Liver (tissue), 9 donors: ENCODE measurements around the gene OR4M1. TPM values are rescaled to one million over a fixed set of nuclear protein-coding genes. Genes with fewer than 3 reads are reported as not detected.
"Not testable (repeated sequence)": the region's sequence is repeated elsewhere in the genome, so short reads cannot be mapped to it uniquely, and the experiment has no call there.

Source experiments
- DNase-seq: peaks from one replicate; pipeline ENCODE4 v3.0.0-alpha.2; 2017; ENCODE audit warnings: low spot score
- H3K27ac ChIP-seq, 2 donors: one replicate each; pipeline ENCODE4 v1.7.0; 2013; ENCODE audit warnings: inconsistent platforms in 2 of 2, low read length in 2 of 2, control low read depth in 1 of 2, low read depth in 1 of 2, mild to moderate bottlenecking in 1 of 2
- H3K27me3 ChIP-seq, 4 donors: one replicate each; pipeline versions ENCODE4 v1.6.1 to v1.7.0; 2013; ENCODE audit warnings: low read length in 3 of 4, inconsistent platforms in 1 of 4, mild to moderate bottlenecking in 1 of 4, moderate library complexity in 1 of 4; ENCODE audit not compliant: control insufficient read depth in 4 of 4, insufficient read depth in 4 of 4
- H3K36me3 ChIP-seq, 4 donors: one replicate each; pipeline versions ENCODE4 v1.6.1 to v1.7.0; 2013; ENCODE audit warnings: low read length in 3 of 4, mild to moderate bottlenecking in 3 of 4, low read depth in 1 of 4, moderate library complexity in 1 of 4; ENCODE audit not compliant: control insufficient read depth in 4 of 4, insufficient read depth in 3 of 4
- H3K4me1 ChIP-seq, 4 donors: one replicate each; pipeline versions ENCODE4 v1.6.1 to v1.7.0; 2013; ENCODE audit warnings: low read length in 3 of 4, mild to moderate bottlenecking in 3 of 4, moderate library complexity in 1 of 4; ENCODE audit not compliant: control insufficient read depth in 4 of 4, insufficient read depth in 4 of 4
- H3K4me3 ChIP-seq, 3 donors: one replicate each; pipeline versions ENCODE4 v1.6.1 to v1.7.0; 2013; ENCODE audit warnings: low read length in 3 of 3, control low read depth in 1 of 3, low read depth in 1 of 3, mild to moderate bottlenecking in 1 of 3
- H3K9ac ChIP-seq, 2 donors: one replicate each; pipeline ENCODE4 v1.7.0; 2013; ENCODE audit warnings: low read length in 2 of 2, mild to moderate bottlenecking in 2 of 2, moderate library complexity in 2 of 2, control low read depth in 1 of 2, low read depth in 1 of 2
- H3K9me3 ChIP-seq, 4 donors: one replicate each; pipeline versions ENCODE4 v1.6.1 to v1.7.0; 2013; ENCODE audit warnings: low read length in 3 of 4; ENCODE audit not compliant: control insufficient read depth in 4 of 4
- EGR1 ChIP-seq, 2 donors: IDR thresholded peaks; 2 replicates each; pipeline ENCODE4 v1.6.1; 2016 to 2018; ENCODE audit warnings: antibody characterized with exemption in 2 of 2, low read depth in 2 of 2
- FOXA1 ChIP-seq: IDR thresholded peaks from 2 replicates; pipeline ENCODE4 v1.6.1; 2016; ENCODE audit warnings: antibody characterized with exemption
- GABPA ChIP-seq, 2 donors: IDR thresholded peaks in 1 of 2; conservative IDR thresholded peaks in 1 of 2; 2 replicates each; pipeline ENCODE4 v1.6.1; 2016; ENCODE audit warnings: antibody characterized with exemption in 2 of 2, mild to moderate bottlenecking in 1 of 2, moderate library complexity in 1 of 2
- HNF4A ChIP-seq, 2 donors: conservative IDR thresholded peaks; 2 replicates each; pipeline ENCODE4 v1.6.1; 2016; ENCODE audit warnings: antibody characterized with exemption in 2 of 2, mild to moderate bottlenecking in 2 of 2
- HNF4G ChIP-seq: IDR thresholded peaks from 2 replicates; pipeline ENCODE4 v1.6.1; 2016; ENCODE audit warnings: antibody characterized with exemption
- JUND ChIP-seq, 2 donors: IDR thresholded peaks; 2 replicates each; pipeline ENCODE4 v1.6.1; 2016; ENCODE audit warnings: antibody characterized with exemption in 2 of 2
- NR2F2 ChIP-seq: IDR thresholded peaks from 2 replicates; pipeline ENCODE4 v1.6.1; 2016; ENCODE audit warnings: antibody characterized with exemption
- RAD21 ChIP-seq, 2 donors: IDR thresholded peaks; 2 replicates each; pipeline ENCODE4 v1.6.1; 2016; ENCODE audit warnings: antibody characterized with exemption in 2 of 2, mild to moderate bottlenecking in 2 of 2
- RXRA ChIP-seq, 2 donors: IDR thresholded peaks; 2 replicates each; pipeline ENCODE4 v1.6.1; 2017 to 2018; ENCODE audit warnings: antibody characterized with exemption in 2 of 2, mild to moderate bottlenecking in 1 of 2
- SP1 ChIP-seq: IDR thresholded peaks from 2 replicates; pipeline ENCODE4 v1.6.1; 2018; ENCODE audit warnings: antibody characterized with exemption, mild to moderate bottlenecking
- TAF1 ChIP-seq: conservative IDR thresholded peaks from 2 replicates; pipeline ENCODE4 v1.6.1; 2016; ENCODE audit warnings: antibody characterized with exemption, mild to moderate bottlenecking
- YY1 ChIP-seq: IDR thresholded peaks from 2 replicates; pipeline ENCODE4 v1.6.1; 2016; ENCODE audit warnings: antibody characterized with exemption, mild to moderate bottlenecking
- WGBS: extraction: QIAGEN DNeasy Blood & Tissue Kit; methylation state at CpG from one replicate; pipeline ENCODE4 v1.1.7; 2013; 5-methylcytosine and 5-hydroxymethylcytosine counted together
- polyA plus RNA-seq, 2 donors: library from polyadenylated mRNA; stranded (reverse) in 1 of 2; unstranded in 1 of 2; fragments of 200-250 nt in 1 of 2; fragments of >200 nt in 1 of 2; fragmentation: Nextera tagmentation in 1 of 2; extraction: Ambion mirVana in 1 of 2; gene quantifications; one replicate each; pipeline versions ENCODE4 v1.2.1 to v1.2.3, GENCODE V29; 2013 to 2015
- total RNA-seq, 2 donors: library from RNA; depleted of rRNA; stranded (reverse); fragments of >200 nt; gene quantifications; one replicate each; pipeline ENCODE4 v1.2.3, GENCODE V29; 2014
- TF ChIP-seq, protein P1 (sequence below): IDR thresholded peaks from 2 replicates; pipeline ENCODE4 v1.6.1; 2016; ENCODE audit warnings: antibody characterized with exemption
- TF ChIP-seq, protein P2 (sequence below): IDR thresholded peaks from 2 replicates; pipeline ENCODE4 v1.6.1; 2016; ENCODE audit warnings: antibody characterized with exemption
- TF ChIP-seq, protein P3 (sequence below): IDR thresholded peaks from 2 replicates; pipeline ENCODE4 v1.6.1; 2016; ENCODE audit warnings: antibody characterized with exemption
- TF ChIP-seq, protein P4 (sequence below): fragments of 150-350 bp; IDR thresholded peaks from 2 replicates; pipeline ENCODE4 v1.5.1; 2017; ENCODE audit warnings: improper control_type of control experiment, low read depth, low read length; ENCODE audit not compliant: missing input control
- TF ChIP-seq, protein P5 (sequence below): IDR thresholded peaks from 2 replicates; pipeline ENCODE4 v1.6.1; 2016; ENCODE audit warnings: antibody characterized with exemption, mild to moderate bottlenecking
- donor health status: healthy.
- donor health status: healthy.
- donor health status: healthy.
- donor health status: healthy.
- donor health status: healthy.

Gene OR4M1
- total and polyA plus RNA-seq, 4 donors, result not detected

DNA sequence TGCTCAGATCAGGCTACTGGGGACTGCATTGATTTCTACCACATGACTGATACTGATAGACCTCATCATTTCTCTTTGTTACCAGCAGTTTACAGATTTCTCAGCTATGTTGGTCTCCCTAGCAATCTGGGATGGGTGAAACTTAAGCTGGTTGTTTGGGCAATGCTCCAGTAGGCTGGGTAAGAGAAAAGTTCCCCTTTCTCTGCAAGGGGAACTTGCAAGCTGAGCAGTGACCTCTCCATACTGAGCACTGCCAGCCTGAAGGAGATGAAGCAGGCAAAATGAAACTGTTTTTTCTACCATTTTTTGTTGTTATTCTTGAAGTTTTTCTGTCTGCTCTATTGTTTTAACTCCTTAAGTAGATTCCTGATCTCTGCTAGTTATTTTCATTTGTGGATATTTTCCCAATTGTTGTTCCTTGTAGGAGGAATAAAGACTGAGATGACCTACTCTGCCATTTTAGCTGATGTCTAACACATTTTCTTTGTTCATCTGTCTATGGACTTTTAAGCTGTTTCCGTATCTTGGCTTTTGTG lies 1.3 kb upstream of the OR4M1 start:
- Histone ChIP-seq H3K27ac (no peak overlapping the region), H3K4me3 (no peak overlapping the region), H3K9me3 (peaks cover 0 to 3% (median 0%) of the 10 kb centered on the region in 4 donors), H3K36me3 (no peaks in the 10 kb centered on the region), H3K4me1 (no peaks in the 10 kb centered on the region), H3K9ac (no peak overlapping the region), H3K27me3 (no peaks in the 10 kb centered on the region)
- no peak for DNase-seq
- WGBS, result 87% methylated on average over 1 of the region's 1 CpG
- TF ChIP-seq, protein P1, sequence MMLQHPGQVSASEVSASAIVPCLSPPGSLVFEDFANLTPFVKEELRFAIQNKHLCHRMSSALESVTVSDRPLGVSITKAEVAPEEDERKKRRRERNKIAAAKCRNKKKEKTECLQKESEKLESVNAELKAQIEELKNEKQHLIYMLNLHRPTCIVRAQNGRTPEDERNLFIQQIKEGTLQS, result no peak
- TF ChIP-seq HNF4A (conservative IDR thresholded peaks at IDR 0.05) (no peak), RAD21 (IDR thresholded peaks at IDR 0.05) (no peak), EGR1 (IDR thresholded peaks at IDR 0.05; ENCODE audit: low read depth in 2 of 2) (no peak), RXRA (IDR thresholded peaks at IDR 0.05) (no peak), GABPA (IDR thresholded peaks at IDR 0.05 in 1 of 2, conservative IDR thresholded peaks at IDR 0.05 in 1 of 2) (no peak), FOXA1 (no peak), NR2F2 (no peak), JUND (IDR thresholded peaks at IDR 0.05) (no peak)
- TF ChIP-seq, protein P2, sequence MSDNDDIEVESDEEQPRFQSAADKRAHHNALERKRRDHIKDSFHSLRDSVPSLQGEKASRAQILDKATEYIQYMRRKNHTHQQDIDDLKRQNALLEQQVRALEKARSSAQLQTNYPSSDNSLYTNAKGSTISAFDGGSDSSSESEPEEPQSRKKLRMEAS, result no peak
- TF ChIP-seq, protein P3, sequence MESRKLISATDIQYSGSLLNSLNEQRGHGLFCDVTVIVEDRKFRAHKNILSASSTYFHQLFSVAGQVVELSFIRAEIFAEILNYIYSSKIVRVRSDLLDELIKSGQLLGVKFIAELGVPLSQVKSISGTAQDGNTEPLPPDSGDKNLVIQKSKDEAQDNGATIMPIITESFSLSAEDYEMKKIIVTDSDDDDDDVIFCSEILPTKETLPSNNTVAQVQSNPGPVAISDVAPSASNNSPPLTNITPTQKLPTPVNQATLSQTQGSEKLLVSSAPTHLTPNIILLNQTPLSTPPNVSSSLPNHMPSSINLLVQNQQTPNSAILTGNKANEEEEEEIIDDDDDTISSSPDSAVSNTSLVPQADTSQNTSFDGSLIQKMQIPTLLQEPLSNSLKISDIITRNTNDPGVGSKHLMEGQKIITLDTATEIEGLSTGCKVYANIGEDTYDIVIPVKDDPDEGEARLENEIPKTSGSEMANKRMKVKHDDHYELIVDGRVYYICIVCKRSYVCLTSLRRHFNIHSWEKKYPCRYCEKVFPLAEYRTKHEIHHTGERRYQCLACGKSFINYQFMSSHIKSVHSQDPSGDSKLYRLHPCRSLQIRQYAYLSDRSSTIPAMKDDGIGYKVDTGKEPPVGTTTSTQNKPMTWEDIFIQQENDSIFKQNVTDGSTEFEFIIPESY, result no peak
- TF ChIP-seq, protein P4, sequence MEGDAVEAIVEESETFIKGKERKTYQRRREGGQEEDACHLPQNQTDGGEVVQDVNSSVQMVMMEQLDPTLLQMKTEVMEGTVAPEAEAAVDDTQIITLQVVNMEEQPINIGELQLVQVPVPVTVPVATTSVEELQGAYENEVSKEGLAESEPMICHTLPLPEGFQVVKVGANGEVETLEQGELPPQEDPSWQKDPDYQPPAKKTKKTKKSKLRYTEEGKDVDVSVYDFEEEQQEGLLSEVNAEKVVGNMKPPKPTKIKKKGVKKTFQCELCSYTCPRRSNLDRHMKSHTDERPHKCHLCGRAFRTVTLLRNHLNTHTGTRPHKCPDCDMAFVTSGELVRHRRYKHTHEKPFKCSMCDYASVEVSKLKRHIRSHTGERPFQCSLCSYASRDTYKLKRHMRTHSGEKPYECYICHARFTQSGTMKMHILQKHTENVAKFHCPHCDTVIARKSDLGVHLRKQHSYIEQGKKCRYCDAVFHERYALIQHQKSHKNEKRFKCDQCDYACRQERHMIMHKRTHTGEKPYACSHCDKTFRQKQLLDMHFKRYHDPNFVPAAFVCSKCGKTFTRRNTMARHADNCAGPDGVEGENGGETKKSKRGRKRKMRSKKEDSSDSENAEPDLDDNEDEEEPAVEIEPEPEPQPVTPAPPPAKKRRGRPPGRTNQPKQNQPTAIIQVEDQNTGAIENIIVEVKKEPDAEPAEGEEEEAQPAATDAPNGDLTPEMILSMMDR, result no peak

DNA sequence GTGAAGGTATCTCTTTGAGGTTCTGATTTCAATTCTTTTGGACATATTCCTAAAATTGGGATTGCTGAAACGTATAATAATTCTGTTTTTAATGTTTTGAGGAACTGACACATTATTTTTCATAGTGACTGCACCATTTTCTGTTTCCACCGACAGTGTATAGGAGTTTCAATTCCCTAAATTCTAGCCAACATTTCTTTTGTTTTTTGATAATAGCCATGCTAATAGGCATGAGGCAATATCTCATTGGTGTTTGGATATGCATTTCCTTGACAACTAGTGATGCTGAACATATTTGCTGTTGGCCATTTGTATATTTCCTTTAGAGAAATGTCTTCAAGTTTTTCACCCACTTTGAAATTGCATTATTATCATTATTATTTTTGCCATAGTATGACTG lies 850 bp upstream of the OR4M1 start:
- not testable (repeated sequence) for H3K4me3 ChIP-seq, H3K27me3 ChIP-seq, DNase-seq, H3K4me1 ChIP-seq, H3K9me3 ChIP-seq, H3K27ac ChIP-seq, H3K9ac ChIP-seq, H3K36me3 ChIP-seq
- 38% methylated on average over 2 of the region's 2 CpGs for WGBS

DNA sequence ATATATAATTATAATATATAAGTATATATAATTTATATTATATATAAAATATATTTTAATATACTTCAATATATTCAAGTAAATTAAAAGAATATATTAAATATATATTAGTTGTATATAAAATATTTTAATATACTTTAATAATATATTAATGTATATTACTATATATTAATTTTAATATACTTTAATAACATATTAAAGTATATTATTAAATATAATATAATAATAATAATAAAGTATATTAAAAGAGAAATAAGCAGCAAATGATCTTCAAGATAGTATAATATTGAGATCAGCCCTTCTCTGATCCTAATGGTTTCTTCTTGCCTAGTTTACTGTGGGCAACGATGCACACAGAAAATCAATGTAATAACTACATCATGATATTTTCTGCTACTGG lies 2.3 kb downstream of the OR4M1 start:
- no peaks in the 10 kb centered on the region for H3K27me3 ChIP-seq
- no peak overlapping the region for H3K27ac ChIP-seq
- TF ChIP-seq, protein P1, result no peak
- no peak for TF ChIP-seq HNF4G
- TF ChIP-seq NR2F2, result no peak
- TF ChIP-seq YY1, result no peak
- TF ChIP-seq, protein P5, sequence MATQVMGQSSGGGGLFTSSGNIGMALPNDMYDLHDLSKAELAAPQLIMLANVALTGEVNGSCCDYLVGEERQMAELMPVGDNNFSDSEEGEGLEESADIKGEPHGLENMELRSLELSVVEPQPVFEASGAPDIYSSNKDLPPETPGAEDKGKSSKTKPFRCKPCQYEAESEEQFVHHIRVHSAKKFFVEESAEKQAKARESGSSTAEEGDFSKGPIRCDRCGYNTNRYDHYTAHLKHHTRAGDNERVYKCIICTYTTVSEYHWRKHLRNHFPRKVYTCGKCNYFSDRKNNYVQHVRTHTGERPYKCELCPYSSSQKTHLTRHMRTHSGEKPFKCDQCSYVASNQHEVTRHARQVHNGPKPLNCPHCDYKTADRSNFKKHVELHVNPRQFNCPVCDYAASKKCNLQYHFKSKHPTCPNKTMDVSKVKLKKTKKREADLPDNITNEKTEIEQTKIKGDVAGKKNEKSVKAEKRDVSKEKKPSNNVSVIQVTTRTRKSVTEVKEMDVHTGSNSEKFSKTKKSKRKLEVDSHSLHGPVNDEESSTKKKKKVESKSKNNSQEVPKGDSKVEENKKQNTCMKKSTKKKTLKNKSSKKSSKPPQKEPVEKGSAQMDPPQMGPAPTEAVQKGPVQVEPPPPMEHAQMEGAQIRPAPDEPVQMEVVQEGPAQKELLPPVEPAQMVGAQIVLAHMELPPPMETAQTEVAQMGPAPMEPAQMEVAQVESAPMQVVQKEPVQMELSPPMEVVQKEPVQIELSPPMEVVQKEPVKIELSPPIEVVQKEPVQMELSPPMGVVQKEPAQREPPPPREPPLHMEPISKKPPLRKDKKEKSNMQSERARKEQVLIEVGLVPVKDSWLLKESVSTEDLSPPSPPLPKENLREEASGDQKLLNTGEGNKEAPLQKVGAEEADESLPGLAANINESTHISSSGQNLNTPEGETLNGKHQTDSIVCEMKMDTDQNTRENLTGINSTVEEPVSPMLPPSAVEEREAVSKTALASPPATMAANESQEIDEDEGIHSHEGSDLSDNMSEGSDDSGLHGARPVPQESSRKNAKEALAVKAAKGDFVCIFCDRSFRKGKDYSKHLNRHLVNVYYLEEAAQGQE, result no peak
- TF ChIP-seq, protein P2, result no peak
- no peak for TF ChIP-seq SP1
- no peak for TF ChIP-seq TAF1
- no peaks in the 10 kb centered on the region for H3K4me1 ChIP-seq
- H3K9ac ChIP-seq, result no peak overlapping the region
- peaks cover 0 to 3% (median 0%) of the 10 kb centered on the region in 4 donors for H3K9me3 ChIP-seq
- WGBS, result 74% methylated on average over 1 of the region's 1 CpG
- no peak for DNase-seq
- H3K4me3 ChIP-seq, result no peak overlapping the region
- H3K36me3 ChIP-seq, result no peaks in the 10 kb centered on the region

DNA sequence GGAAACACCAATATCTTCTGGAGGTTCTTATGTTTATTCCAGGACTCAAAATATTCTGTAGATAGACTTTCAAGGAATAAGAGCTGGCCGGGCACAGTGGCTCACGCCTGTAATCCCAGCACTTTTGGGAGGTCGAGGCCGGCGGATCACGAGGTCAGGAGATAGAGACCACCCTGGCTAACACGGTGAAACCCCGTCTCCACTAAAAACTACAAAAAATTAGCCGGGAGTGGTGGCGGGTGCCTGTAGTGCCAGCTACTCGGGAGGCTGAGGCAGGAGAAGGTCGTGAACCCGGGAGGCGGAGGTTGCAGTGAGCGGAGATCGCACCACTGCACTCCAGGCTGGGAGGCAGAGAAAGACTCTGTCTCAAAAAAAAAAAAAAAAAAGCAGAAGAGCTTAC lies 12.5 kb downstream of the OR4M1 start:
- not testable (repeated sequence) for H3K27me3 ChIP-seq, H3K9me3 ChIP-seq, H3K4me1 ChIP-seq, H3K9ac ChIP-seq, H3K36me3 ChIP-seq, H3K27ac ChIP-seq, H3K4me3 ChIP-seq, DNase-seq
- WGBS, result 80% methylated on average over 16 of the region's 16 CpGs
